Measurements from ENCODE around the gene KPNA1. TPM values are rescaled to one million over a fixed set of nuclear protein-coding genes. Genes with fewer than 3 reads are reported as not detected.
"Not testable (repeated sequence)": the region's sequence is repeated elsewhere in the genome, so short reads cannot be mapped to it uniquely, and the experiment has no call there.

The KPNA1 gene
- total RNA-seq, 2 experiments from 2014 or later: 52.9 to 54.3 TPM

GRCh38 chr3:122496508-122496907 is 18.2 kb downstream of the KPNA1 start:
- CTCF ChIA-PET: no interaction called here
- POLR2A ChIA-PET: interaction anchor here (0.6 kb wide), 1 partner anchor 55 kb away, joined by 3 read pairs; no protein-coding TSS in a partner anchor

- ChIA-PET CTCF (interaction anchor here (0.8 to 1.1 kb wide), 2 partner anchors 15 to 109 kb away, joined by 3 read pairs; partner anchors contain the start of gene FAM162A), POLR2A (no interaction called here)
These were observed 21.4 kb downstream of the KPNA1 start for GRCh38 chr3:122493296-122493695.

- ChIA-PET CTCF (interaction anchor here (0.6 kb wide), 1 partner anchor 20 kb away, joined by 3 read pairs; no protein-coding TSS in a partner anchor), POLR2A (no interaction called here)
These were observed 26.3 kb downstream of the KPNA1 start for GRCh38 chr3:122488262-122488973.

GRCh38 chr3:122484985-122485384 is 29.8 kb downstream of the KPNA1 start:
- ChIA-PET CTCF (interaction anchor here (0.6 kb wide), 1 partner anchor 37 kb away, joined by 3 read pairs; no protein-coding TSS in a partner anchor), POLR2A (no interaction called here)

GRCh38 chr3:122481390-122481789 is 33.3 kb downstream of the KPNA1 start:
- CTCF ChIA-PET: no interaction called here

GRCh38 chr3:122476532-122476931 is 38.2 kb downstream of the KPNA1 start:
- POLR2A ChIA-PET: no interaction called here
- CTCF ChIA-PET: no interaction called here

More at GRCh38 chr3:122481390-122481789, 33.3 kb downstream of the KPNA1 start:
- POLR2A ChIA-PET: interaction anchor here (0.7 kb wide), 1 partner anchor 33 kb away, joined by 3 read pairs; the partner anchor contains the start of gene KPNA1

GRCh38 chr3:122475316-122475715 is 39.4 kb downstream of the KPNA1 start:
- ChIA-PET POLR2A (no interaction called here), CTCF (no interaction called here)

GRCh38 chr3:122469659-122470058 is 45.1 kb downstream of the KPNA1 start:
- ChIA-PET CTCF (no interaction called here), POLR2A (no interaction called here)

GRCh38 chr3:122468896-122469533 is 45.7 kb downstream of the KPNA1 start:
- CTCF ChIA-PET: no interaction called here
- POLR2A ChIA-PET: no interaction called here

GRCh38 chr3:122466701-122467240 is 48.0 kb downstream of the KPNA1 start:
- ChIA-PET POLR2A (no interaction called here), CTCF (no interaction called here)

GRCh38 chr3:122464659-122465058 is 50.1 kb downstream of the KPNA1 start:
- POLR2A ChIA-PET: interaction anchor here (0.8 kb wide), 1 partner anchor 80 kb away, joined by 3 read pairs; no protein-coding TSS in a partner anchor
- CTCF ChIA-PET: no interaction called here

- ChIA-PET POLR2A (no interaction called here), CTCF (no interaction called here)
These were observed 52.3 kb downstream of the KPNA1 start for GRCh38 chr3:122462406-122462805.

- CTCF ChIA-PET: no interaction called here
- POLR2A ChIA-PET: no interaction called here
These were observed 52.9 kb downstream of the KPNA1 start for GRCh38 chr3:122461806-122462205.

GRCh38 chr3:122458992-122459391 is 55.7 kb downstream of the KPNA1 start:
- ChIA-PET POLR2A (no interaction called here), CTCF (interaction anchor here (0.7 to 0.8 kb wide), 2 partner anchors 66 to 220 kb away, joined by 3 read pairs; no protein-coding TSS in a partner anchor)

GRCh38 chr3:122457706-122458105 is 57.0 kb downstream of the KPNA1 start:
- ChIA-PET POLR2A (no interaction called here), CTCF (no interaction called here)

GRCh38 chr3:122456074-122456473 is 58.7 kb downstream of the KPNA1 start:
- POLR2A ChIA-PET: no interaction called here

GRCh38 chr3:122451371-122451770 is 63.4 kb downstream of the KPNA1 start:
- CTCF ChIA-PET: no interaction called here
- POLR2A ChIA-PET: no interaction called here

More at GRCh38 chr3:122456074-122456473, 58.7 kb downstream of the KPNA1 start:
- CTCF ChIA-PET: no interaction called here

- POLR2A ChIA-PET, CTCF ChIA-PET: not testable (repeated sequence)
These were observed 66.5 kb downstream of the KPNA1 start for GRCh38 chr3:122448218-122448617.

- CTCF ChIA-PET, POLR2A ChIA-PET: not testable (repeated sequence)
These were observed 70.2 kb downstream of the KPNA1 start for GRCh38 chr3:122444491-122444887.

- CTCF ChIA-PET: interaction anchor here (1.1 kb wide), 1 partner anchor 897 kb away, joined by 3 read pairs; no protein-coding TSS in a partner anchor
- POLR2A ChIA-PET: not testable (repeated sequence)
These were observed 70.8 kb downstream of the KPNA1 start for GRCh38 chr3:122443762-122444490.
